LNCAP (cell line): Measurements from ENCODE around the gene SAP130.

Experiments
- CTCF ChIP-seq: fragments of 450-650 bp; IDR thresholded peaks from 2 replicates; pipeline ENCODE4 v1.5.1; 2017; ENCODE audit warnings: mild to moderate bottlenecking

SAP130 gene

DNA sequence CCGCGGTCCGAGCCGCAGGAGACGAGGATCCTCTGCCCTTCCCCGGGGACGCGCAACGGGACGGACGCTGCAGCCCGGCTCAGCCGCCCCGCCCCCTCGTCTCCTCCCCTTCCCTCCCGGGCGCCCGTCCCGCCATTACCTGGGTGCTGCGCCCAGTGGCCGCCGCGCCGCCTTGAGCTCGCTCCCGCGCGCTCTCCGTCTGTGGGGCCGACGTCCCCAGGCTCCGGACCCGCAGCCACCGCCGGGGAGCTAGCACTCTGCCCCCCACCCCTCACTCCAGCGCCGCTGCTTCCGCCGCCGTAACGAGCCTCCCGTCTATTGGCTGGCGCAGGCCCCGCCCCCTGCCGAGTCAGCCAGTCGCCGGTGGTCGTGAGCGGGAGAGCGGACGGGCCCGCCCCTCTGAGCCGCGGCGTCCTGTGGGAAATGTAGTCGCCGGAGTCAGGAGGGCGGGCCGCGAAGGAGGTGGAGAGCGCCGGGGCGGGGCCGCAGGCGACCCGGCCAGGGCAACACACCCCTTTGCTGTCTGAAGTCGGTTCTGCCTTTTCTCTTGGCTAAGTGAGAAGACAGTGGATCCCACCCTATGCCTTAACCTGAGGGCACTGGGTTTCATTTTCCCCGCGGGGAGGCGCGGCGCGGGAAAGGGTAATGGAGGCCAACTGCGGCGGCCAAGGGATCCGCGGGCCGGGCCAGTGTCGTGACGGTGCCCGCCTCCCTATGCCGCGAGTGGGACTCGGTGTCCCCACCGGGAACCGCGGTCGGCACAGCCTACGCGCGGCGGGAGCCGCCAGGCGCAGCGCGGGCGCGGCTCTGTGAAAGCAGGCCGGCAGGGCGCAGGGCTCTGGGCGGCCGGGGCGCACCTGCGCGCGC, at the start of gene SAP130:
SAP130 (minus strand) TSS at position 259 of the 867 bp plus-strand sequence. CDS start 1,767 bp downstream, outside the sequence.
- TF ChIP-seq CTCF = no peak

GRCh38 chr2:128076461-128077106, 48.7 kb upstream of the SAP130 start:
- no peak for TF ChIP-seq CTCF

DNA sequence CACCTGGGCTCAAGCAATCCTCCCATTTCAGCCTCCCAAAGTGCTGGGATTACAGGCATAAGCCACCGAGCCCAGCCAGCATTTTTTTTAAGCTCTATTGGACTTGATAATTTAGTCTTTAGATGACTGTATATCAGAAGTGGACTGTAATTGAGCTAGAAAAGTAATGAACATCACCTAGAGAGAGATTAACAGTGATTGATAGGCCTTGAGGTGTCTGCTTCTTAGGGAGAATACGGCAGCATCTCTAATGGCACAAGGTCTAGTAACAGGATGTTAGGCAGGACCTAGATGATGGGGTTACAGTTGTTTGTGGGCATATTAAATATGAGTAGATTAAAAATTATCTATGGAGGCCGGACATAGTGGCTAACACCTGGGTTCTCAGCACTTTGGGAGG, 45.4 kb upstream of the SAP130 start:
- TF ChIP-seq CTCF = no peak

- TF ChIP-seq CTCF = no peak
Measured at GRCh38 chr2:128069769-128070168, 41.9 kb upstream of the SAP130 start.

GRCh38 chr2:128064353-128064752, 36.5 kb upstream of the SAP130 start:
- no peak for TF ChIP-seq CTCF

DNA sequence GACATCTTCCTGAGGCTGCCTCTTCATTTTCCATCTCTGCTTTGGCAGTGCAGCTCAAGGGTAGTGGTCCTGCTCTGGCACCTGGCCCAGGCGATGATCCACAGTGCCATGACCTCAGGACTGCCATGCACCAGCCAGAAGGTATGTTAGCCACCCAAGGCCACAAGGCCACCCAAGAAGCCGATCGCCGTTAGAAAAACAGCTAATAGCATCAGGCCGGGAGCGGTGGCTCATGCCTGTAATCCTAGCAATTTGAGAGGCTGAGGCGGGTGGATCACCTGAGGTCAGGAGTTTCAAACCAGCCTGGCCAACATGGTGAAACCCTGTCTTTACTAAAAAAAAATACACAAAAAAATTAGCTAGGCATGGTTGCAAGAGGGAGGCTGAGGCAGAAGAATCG, 34.7 kb upstream of the SAP130 start:
- no peak for TF ChIP-seq CTCF

DNA sequence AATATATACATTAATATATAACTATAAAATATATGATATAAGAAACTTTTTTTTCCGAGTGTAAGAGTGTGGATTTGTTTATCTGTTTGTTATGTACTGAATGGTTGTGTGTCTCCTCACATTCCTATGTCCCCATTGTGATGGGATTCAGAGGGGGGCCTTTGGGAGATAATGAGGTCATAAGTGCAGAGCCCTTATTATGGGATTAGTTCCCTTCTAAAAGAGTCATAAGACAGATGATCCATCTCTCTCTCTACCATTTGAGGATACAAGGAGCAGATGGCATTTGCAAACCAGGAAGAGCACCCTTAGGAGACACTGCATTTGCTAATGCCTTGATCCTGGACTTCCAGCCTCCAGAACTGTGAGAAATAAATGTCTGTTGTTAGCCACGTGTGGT, 30.3 kb upstream of the SAP130 start:
- TF ChIP-seq CTCF = no peak
